GM19324 (cell line): ENCODE measurements around the gene C2CD4B.

ENCODE experiments used
- ATAC-seq: cut with Tn5 transposase; IDR thresholded peaks from one replicate; pipeline ENCODE4 v1.9.1; 2021; ENCODE audit warnings: mild to moderate bottlenecking, moderate library complexity; ENCODE audit not compliant: unreplicated experiment, low FRiP score

Gene C2CD4B

GRCh38 chr15:62150445-62150844 lies 14.6 kb downstream of the C2CD4B start:
- ATAC-seq: no peak

GRCh38 chr15:62149729-62150128 lies 15.4 kb downstream of the C2CD4B start:
- no peak for ATAC-seq

- ATAC-seq: no peak
Observed at GRCh38 chr15:62147551-62147950, 17.5 kb downstream of the C2CD4B start.

- ATAC-seq: no peak
Observed at GRCh38 chr15:62147149-62147548, 17.9 kb downstream of the C2CD4B start.

- no peak for ATAC-seq
Observed at GRCh38 chr15:62145015-62145735, 19.9 kb downstream of the C2CD4B start.

GRCh38 chr15:62142736-62143135 lies 22.3 kb downstream of the C2CD4B start:
- no peak for ATAC-seq

GRCh38 chr15:62141643-62142588 lies 23.2 kb downstream of the C2CD4B start:
- ATAC-seq: no peak

GRCh38 chr15:62141200-62141599 lies 23.9 kb downstream of the C2CD4B start:
- ATAC-seq: no peak

- ATAC-seq: no peak
Observed at GRCh38 chr15:62138124-62138523, 27.0 kb downstream of the C2CD4B start.

- no peak for ATAC-seq
Observed at GRCh38 chr15:62136911-62137865, 27.9 kb downstream of the C2CD4B start.

- ATAC-seq: no peak
Observed at GRCh38 chr15:62135532-62136134, 29.5 kb downstream of the C2CD4B start.

- no peak for ATAC-seq
Observed at GRCh38 chr15:62133141-62133540, 31.9 kb downstream of the C2CD4B start.

- no peak for ATAC-seq
Observed at GRCh38 chr15:62128916-62129315, 36.2 kb downstream of the C2CD4B start.

- no peak for ATAC-seq
Observed at GRCh38 chr15:62126364-62126763, 38.7 kb downstream of the C2CD4B start.

GRCh38 chr15:62125773-62126172 lies 39.3 kb downstream of the C2CD4B start:
- ATAC-seq: no peak

- ATAC-seq: no peak
Observed at GRCh38 chr15:62124973-62125303, 40.1 kb downstream of the C2CD4B start.

GRCh38 chr15:62124176-62124972 lies 40.7 kb downstream of the C2CD4B start:
- ATAC-seq: no peak

- ATAC-seq: no peak
Observed at GRCh38 chr15:62122249-62122648, 42.8 kb downstream of the C2CD4B start.

- ATAC-seq: no peak
Observed at GRCh38 chr15:62121273-62122015, 43.6 kb downstream of the C2CD4B start.
